Measurements from ENCODE around the gene FAM20C.

GRCh38 chr7:285731-286130 is 93.4 kb downstream of the FAM20C start:
- TF ChIP-seq POLR2A (IDR thresholded peaks at IDR 0.05) (no peak), EP300 (IDR thresholded peaks at IDR 0.05) (no peak)
